ENCODE data around the gene CLEC18C.
"Not testable (repeated sequence)": the region's sequence is repeated elsewhere in the genome, so short reads cannot be mapped to it uniquely, and the experiment has no call there.

Gene CLEC18C

DNA sequence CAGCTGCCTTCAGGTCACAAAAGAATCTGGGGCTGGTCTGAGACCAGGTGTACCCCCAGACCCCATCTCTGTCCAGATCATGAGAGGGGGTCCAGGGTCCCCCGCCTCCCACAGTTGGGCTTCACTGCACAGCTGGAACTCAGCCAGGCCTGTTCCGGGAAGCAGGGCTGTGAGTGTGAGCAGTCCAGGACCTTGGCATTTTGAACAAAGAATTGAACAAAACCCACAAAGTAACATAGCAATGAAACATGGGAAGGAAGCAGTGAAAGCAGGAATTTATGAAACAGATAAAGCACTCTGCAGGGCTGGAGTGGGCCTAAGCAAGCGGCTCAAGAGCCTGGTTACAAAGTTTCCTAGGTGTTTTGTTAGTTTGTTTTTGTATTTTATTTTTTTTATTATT lies 25.1 kb downstream of the CLEC18C start:
- not testable (repeated sequence) for H3K9me3 Mint-ChIP-seq

DNA sequence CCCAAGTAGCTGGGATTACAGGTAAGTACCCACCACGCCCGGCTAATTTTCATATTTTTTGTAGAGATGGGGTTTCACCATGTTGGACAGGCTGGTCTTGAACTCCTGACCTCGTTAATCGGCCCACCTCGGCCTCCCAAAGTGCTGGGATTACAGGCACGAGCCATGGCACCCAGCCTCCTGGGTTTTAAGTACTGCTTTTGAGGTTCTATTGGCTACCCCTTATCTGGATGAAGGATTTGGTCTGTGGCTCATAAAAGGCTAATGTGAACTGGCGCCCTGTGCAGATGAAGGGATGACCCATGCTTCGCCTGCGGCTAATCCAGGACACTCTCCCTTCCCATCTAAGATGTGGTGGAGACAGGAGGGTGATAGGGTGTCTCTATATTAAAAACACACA lies 25.6 kb downstream of the CLEC18C start:
- not testable (repeated sequence) for H3K9me3 Mint-ChIP-seq; H3K36me3 Mint-ChIP-seq (ENCODE audit: low read depth); H3K27me3 Mint-ChIP-seq (ENCODE audit: low read depth); H3K4me3 Mint-ChIP-seq; H3K4me1 Mint-ChIP-seq
- peak overlapping the region in 2 of 3 experiments; percentile 63 to 70 for H3K27ac Mint-ChIP-seq

More for the DNA sequence above, 25.1 kb downstream of the CLEC18C start:
- H3K4me3 Mint-ChIP-seq; H3K4me1 Mint-ChIP-seq; H3K36me3 Mint-ChIP-seq (ENCODE audit: low read depth); H3K27me3 Mint-ChIP-seq (ENCODE audit: low read depth): not testable (repeated sequence)
- H3K27ac Mint-ChIP-seq = peak overlapping the region in 2 of 3 experiments; percentile 68 to 78

DNA sequence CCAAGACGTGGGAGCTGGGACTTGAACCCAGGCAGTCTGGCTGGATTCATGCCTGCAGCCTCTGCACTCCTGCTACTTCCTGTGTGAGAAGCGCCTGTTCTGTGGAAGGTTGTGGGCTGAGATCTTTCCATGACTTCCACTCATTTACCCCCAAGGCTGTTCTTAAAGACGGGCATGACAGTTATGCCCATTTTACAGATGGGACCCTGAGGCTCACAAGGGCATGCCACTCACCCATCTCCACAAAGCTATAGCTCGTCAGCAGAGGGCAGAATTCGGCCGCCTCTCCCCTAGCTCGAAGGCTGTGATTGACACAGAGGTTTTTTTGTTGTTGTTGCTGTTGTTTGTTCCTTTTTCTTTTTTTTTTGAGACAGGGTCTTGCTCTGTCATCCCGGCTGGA lies 26.5 kb downstream of the CLEC18C start:
- H3K4me3 Mint-ChIP-seq; H3K9me3 Mint-ChIP-seq; H3K36me3 Mint-ChIP-seq (ENCODE audit: low read depth); H3K4me1 Mint-ChIP-seq; H3K27me3 Mint-ChIP-seq (ENCODE audit: low read depth); H3K27ac Mint-ChIP-seq: not testable (repeated sequence)

DNA sequence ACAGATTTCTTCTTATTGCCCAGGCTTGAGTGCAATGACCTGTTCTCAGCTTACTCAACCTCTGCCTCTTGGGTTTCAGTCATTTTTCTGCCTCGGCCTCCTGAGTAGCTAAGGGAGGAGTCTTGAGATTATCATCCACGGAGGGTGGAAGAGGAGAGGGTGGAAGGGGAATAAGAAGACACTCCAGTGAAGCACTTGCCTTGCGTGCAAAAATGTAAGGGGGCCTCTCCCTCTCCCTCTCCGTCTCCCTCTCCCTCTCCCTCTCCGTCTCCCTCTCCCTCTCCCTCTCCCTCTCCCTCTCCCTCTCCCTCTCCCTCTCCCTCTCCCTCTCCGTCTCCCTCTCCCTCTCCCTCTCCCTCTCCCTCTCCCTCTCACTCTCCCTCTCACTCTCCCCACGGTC lies 29.9 kb downstream of the CLEC18C start:
- H3K4me1 Mint-ChIP-seq; H3K9me3 Mint-ChIP-seq; H3K27ac Mint-ChIP-seq; H3K4me3 Mint-ChIP-seq; H3K27me3 Mint-ChIP-seq (ENCODE audit: low read depth): not testable (repeated sequence)
- peaks cover 28% of the 10 kb centered on the region for H3K36me3 Mint-ChIP-seq (ENCODE audit: low read depth)

DNA sequence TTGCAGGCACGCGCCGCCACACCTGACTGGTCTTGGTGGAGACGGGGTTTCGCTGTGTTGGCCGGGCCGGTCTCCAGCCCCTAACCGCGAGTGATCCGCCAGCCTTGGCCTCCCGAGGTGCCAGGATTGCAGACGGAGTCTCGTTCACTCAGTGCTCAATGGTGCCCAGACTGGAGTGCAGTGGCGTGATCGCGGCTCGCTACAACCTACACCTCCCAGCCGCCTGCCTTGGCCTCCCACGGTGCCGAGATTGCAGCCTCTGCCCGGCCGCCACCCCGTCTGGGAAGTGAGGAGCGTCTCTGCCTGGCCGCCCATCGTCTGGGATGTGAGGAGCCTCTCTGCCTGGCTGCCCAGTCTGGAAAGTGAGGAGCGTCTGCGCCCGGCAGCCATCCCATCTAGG lies 30.4 kb downstream of the CLEC18C start:
- not testable (repeated sequence) for H3K4me1 Mint-ChIP-seq; H3K27ac Mint-ChIP-seq; H3K27me3 Mint-ChIP-seq (ENCODE audit: low read depth); H3K4me3 Mint-ChIP-seq; H3K9me3 Mint-ChIP-seq
- peaks cover 28% of the 10 kb centered on the region for H3K36me3 Mint-ChIP-seq (ENCODE audit: low read depth)

DNA sequence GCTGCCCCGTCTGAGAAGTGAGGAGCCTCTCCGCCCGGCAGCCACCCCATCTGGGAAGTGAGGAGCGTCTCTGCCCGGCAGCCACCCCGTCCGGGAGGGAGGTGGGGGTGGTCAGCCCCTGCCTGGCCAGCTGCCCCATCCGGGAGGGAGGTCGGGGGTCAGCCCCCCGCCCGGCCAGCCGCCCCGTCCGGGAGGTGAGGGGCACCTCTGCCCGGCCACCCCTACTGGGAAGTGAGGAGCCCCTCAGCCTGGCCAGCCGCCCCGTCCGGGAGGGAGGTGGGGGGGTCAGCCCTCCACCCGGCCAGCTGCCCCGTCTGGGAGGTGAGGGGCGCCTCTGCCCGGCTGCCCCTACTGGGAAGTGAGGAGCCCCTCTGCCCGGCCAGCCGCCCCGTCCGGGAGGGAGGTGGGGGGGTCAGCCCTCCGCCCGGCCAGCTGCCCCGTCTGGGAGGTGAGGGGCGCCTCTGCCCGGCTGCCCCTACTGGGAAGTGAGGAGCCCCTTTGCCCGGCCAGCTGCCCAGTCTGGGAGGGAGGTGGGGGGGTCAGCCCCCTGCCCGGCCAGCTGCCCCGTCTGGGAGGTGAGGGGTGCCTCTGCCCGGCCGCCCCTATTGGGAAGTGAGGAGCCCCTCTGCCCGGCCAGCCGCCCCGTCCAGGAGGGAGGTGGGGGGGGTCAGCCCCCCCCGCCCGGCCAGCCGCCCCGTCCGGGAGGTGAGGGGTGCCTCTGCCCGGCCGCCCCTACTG lies 31.2 kb downstream of the CLEC18C start:
- H3K27ac Mint-ChIP-seq; H3K9me3 Mint-ChIP-seq; H3K4me1 Mint-ChIP-seq; H3K27me3 Mint-ChIP-seq (ENCODE audit: low read depth); H3K4me3 Mint-ChIP-seq: not testable (repeated sequence)
- peaks cover 32% of the 10 kb centered on the region for H3K36me3 Mint-ChIP-seq (ENCODE audit: low read depth)

DNA sequence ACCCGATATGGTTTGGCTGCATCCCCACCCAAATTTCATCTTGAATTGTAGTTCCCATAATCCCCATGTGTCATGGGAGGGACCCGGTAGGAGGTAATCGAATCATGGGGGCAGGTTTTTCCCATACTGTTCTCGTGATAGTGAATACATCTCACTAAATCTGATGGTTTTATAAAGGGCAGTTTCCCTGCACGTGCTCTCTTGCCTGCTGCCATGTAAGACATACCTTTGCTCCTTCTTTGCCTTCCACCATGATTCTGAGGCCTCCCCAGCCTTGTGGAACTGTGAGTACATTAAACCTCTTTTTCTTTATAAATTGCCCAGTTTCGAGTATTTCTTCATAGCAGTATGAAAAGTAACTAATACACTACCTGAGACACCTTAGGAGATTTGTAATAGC lies 32.8 kb downstream of the CLEC18C start:
- peaks cover 39% of the 10 kb centered on the region for H3K36me3 Mint-ChIP-seq (ENCODE audit: low read depth)
- not testable (repeated sequence) for H3K27ac Mint-ChIP-seq; H3K4me3 Mint-ChIP-seq; H3K9me3 Mint-ChIP-seq; H3K4me1 Mint-ChIP-seq; H3K27me3 Mint-ChIP-seq (ENCODE audit: low read depth)

DNA sequence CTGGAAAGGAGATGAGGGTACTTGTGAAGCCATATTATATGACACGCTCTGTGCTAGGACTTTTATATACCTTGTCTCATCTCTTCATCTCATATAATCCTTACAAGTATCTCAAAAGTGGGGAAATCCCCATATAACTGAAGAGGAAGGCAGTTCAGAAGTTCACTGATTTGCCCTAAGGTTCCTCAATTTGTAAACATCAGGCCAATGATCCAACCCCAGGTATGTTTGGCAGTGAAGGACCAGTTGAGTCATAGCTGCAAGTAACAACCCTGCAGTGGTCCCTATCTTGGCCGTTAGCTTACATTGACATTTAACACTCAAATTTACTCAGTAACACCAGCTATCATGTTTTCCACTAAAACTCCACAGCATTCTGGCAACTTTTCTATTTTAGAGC lies 45.0 kb downstream of the CLEC18C start:
- H3K9me3 Mint-ChIP-seq; H3K27ac Mint-ChIP-seq; H3K4me3 Mint-ChIP-seq; H3K4me1 Mint-ChIP-seq; H3K27me3 Mint-ChIP-seq (ENCODE audit: low read depth): not testable (repeated sequence)
- H3K36me3 Mint-ChIP-seq (ENCODE audit: low read depth) = peaks cover 25% of the 10 kb centered on the region

DNA sequence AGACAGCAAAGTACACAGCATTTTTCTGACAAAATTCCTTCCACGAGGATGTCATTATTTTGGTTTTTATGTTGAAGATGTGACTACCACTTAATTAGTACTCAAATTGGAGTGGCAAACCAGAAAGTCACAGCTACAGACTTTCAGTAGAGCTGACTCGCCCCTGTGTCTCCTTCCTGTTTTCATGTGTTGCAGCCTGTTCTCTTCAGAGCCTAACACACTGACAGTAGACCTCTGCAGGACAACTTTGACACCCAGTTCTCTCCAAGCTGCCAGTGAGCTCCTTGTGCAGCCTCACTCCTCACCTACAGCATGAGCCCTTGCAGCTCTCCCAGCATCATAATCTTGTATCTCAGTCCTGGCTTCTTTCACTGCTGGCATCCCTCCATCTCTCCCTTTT lies 49.0 kb downstream of the CLEC18C start:
- H3K4me3 Mint-ChIP-seq; H3K27ac Mint-ChIP-seq; H3K4me1 Mint-ChIP-seq; H3K9me3 Mint-ChIP-seq; H3K27me3 Mint-ChIP-seq (ENCODE audit: low read depth): not testable (repeated sequence)
- H3K36me3 Mint-ChIP-seq (ENCODE audit: low read depth) = peaks cover 33% of the 10 kb centered on the region

DNA sequence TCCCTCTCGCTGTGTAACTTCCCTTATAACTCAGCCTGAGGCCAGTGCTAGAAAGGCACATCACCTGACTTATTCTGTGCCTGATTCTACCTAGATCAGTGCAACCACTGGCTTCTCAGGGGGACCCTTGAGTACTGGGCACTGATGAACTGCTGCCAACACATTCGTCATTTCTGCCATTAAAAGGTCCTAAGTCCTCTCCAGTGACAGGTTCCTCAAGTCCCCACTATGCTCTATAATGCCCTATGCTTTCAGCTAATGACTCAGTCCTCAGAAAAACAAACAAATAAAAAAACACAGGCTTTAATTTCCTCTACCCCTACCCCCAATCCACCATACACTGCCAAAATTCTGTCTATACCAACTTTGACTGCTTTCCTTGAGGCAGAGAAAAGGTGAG lies 49.6 kb downstream of the CLEC18C start:
- not testable (repeated sequence) for H3K9me3 Mint-ChIP-seq; H3K4me3 Mint-ChIP-seq; H3K27ac Mint-ChIP-seq; H3K27me3 Mint-ChIP-seq (ENCODE audit: low read depth); H3K4me1 Mint-ChIP-seq
- H3K36me3 Mint-ChIP-seq (ENCODE audit: low read depth) = peaks cover 34% of the 10 kb centered on the region

DNA sequence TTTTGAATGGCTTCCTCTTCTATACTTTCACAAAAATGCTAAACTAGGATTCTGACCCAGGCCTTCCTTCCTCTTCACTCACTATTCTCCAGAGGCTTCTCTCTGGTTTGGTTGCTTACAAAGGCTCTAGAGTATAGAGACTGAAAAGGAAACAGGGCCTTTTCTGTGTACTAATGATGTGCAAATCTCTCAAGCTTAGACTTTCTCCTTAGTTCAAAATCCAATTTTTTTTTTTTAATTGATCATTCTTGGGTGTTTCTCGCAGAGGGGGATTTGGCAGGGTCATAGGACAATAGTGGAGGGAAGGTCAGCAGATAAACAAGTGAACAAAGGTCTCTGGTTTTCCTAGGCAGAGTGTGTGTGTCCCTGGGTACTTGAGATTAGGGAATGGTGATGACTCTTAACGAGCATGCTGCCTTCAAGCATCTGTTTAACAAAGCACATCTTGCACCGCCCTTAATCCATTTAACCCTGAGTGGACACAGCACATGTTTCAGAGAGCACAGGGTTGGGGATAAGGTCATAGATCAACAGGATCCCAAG lies 50.5 kb downstream of the CLEC18C start:
- H3K4me3 Mint-ChIP-seq; H3K27me3 Mint-ChIP-seq (ENCODE audit: low read depth); H3K9me3 Mint-ChIP-seq; H3K27ac Mint-ChIP-seq; H3K4me1 Mint-ChIP-seq: not testable (repeated sequence)
- H3K36me3 Mint-ChIP-seq (ENCODE audit: low read depth) = peaks cover 32% of the 10 kb centered on the region

DNA sequence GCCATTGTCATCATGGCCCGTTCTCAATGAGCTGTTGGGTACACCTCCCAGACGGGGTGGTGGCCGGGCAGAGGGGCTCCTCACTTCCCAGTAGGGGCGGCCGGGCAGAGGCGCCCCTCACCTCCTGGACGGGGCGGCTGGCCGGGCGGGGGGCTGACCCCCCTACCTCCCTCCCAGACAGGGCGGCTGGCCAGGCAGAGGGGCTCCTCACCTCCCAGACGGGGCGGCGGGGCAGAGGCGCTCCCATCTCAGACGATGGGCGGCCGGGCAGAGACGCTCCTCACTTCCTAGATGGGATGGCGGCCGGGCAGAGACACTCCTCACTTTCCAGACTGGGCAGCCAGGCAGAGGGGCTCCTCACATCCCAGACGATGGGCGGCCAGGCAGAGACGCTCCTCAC lies 51.1 kb downstream of the CLEC18C start:
- not testable (repeated sequence) for H3K4me1 Mint-ChIP-seq; H3K27ac Mint-ChIP-seq; H3K27me3 Mint-ChIP-seq (ENCODE audit: low read depth); H3K4me3 Mint-ChIP-seq; H3K9me3 Mint-ChIP-seq
- peaks cover 27% of the 10 kb centered on the region for H3K36me3 Mint-ChIP-seq (ENCODE audit: low read depth)

DNA sequence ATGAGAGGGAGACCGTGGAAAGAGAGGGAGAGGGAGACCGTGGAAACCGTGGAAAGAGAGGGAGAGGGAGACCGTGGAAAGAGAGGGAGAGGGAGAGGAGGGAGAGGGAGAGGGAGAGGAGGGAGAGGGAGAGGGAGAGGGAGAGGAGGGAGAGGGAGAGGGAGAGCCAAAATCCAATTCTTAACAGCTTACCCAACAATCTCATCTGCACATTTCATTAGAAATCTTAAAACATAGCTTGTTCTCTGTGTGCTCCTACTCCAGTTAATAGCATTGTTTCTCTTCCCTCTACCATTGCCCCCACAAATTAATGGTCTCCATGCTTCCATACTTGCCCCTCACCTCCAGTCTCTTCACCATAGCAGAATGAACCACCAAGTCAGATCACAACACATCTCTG lies 51.8 kb downstream of the CLEC18C start:
- H3K4me1 Mint-ChIP-seq; H3K27me3 Mint-ChIP-seq (ENCODE audit: low read depth); H3K9me3 Mint-ChIP-seq; H3K27ac Mint-ChIP-seq; H3K4me3 Mint-ChIP-seq: not testable (repeated sequence)
- peaks cover 25% of the 10 kb centered on the region for H3K36me3 Mint-ChIP-seq (ENCODE audit: low read depth)

DNA sequence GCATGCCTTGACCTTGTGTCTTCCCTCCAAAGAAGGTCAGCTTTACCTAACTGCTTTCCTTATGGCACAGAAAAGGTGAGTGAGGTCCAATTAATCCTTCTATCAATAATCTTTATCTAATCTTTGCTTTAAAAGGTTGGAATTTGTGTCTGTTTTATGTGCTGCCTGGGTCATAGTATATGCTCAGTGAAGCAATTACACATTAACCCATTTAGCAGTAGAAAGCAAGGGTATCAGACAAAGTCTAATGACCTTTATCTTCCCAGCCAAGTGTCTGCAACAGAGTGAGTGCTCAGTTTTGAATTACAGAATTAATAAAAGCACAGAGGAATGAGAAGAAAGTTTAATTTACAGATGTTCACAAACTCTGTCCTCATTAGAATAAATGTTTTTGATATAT lies 52.4 kb downstream of the CLEC18C start:
- H3K27me3 Mint-ChIP-seq (ENCODE audit: low read depth); H3K4me1 Mint-ChIP-seq; H3K27ac Mint-ChIP-seq; H3K4me3 Mint-ChIP-seq; H3K9me3 Mint-ChIP-seq: not testable (repeated sequence)
- H3K36me3 Mint-ChIP-seq (ENCODE audit: low read depth) = peaks cover 23% of the 10 kb centered on the region

DNA sequence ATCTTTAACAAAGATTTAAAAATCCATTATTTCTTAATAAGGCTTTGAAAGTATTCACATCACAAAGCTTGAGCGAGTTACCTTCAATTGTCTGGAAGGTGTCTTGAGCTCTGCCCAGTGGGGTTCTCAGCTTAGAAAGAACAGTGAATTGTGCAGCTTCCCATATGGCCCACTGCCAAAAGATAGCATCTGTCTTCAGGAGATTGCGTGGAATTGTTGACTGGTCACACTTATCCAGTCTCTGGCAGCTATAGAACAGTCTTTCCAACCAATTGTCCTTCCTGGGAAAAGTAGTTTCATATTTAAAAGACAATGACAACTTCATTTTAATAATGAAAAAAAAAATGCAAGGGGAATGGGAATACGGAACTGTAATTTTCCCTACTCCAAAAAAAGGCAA lies 58.2 kb downstream of the CLEC18C start:
- not testable (repeated sequence) for H3K27me3 Mint-ChIP-seq (ENCODE audit: low read depth); H3K4me1 Mint-ChIP-seq; H3K27ac Mint-ChIP-seq; H3K9me3 Mint-ChIP-seq; H3K4me3 Mint-ChIP-seq
- peaks cover 14% of the 10 kb centered on the region for H3K36me3 Mint-ChIP-seq (ENCODE audit: low read depth)

Measured in nephron (organoid).